HT-29 (cell line): ENCODE measurements around the gene ACD. TPM values are rescaled to one million over a fixed set of nuclear protein-coding genes. Genes with fewer than 3 reads are reported as not detected.
A peak's percentile ranks its signal among the peaks of the same experiment; 100 is the strongest.

Experiments used
- DNase-seq: peaks from one replicate; pipeline ENCODE4 v3.0.0-alpha.2; 2015; ENCODE audit warnings: low spot score
- total RNA-seq: library from RNA; depleted of rRNA; stranded (reverse); fragments of >200 nt; shearing (Covaris generic); gene quantifications from 2 replicates; pipeline ENCODE4 v1.2.3, GENCODE V29; 2014

The ACD gene
- total RNA-seq, 1 experiment from 2014 or later, result 79.6 TPM

- no peak for DNase-seq
Measured at GRCh38 chr16:67675999-67676398, 15.9 kb upstream of the ACD start.

- DNase-seq, result no peak
Measured at GRCh38 chr16:67675579-67675935, 15.5 kb upstream of the ACD start.

- peak; percentile 86 for DNase-seq
Measured at GRCh38 chr16:67674851-67675578, 15.0 kb upstream of the ACD start.

GRCh38 chr16:67673712-67674580 lies 13.9 kb upstream of the ACD start:
- DNase-seq, result peak; percentile 82

GRCh38 chr16:67672739-67673662 lies 12.9 kb upstream of the ACD start:
- peak; percentile 90 for DNase-seq

- no peak for DNase-seq
Measured at GRCh38 chr16:67672306-67672705, 12.2 kb upstream of the ACD start.

- no peak for DNase-seq
Measured at GRCh38 chr16:67669499-67670101, 9.5 kb upstream of the ACD start.

- no peak for DNase-seq
Measured at GRCh38 chr16:67668495-67669157, 8.6 kb upstream of the ACD start.

- peak; percentile 97 for DNase-seq
Measured at GRCh38 chr16:67667817-67668494, 7.9 kb upstream of the ACD start.

GRCh38 chr16:67667453-67667816 lies 7.4 kb upstream of the ACD start:
- DNase-seq, result no peak

- DNase-seq, result peak; percentile 68
Measured at GRCh38 chr16:67666559-67667452, 6.7 kb upstream of the ACD start, which contains the start of the genes C16orf86 and ENKD1. Gene C16orf86, plus strand, starts transcription at chr16:67666814. Its CDS starts 157 bp downstream, at chr16:67666971. Gene ENKD1, minus strand, starts transcription at chr16:67666750. Its CDS starts 308 bp downstream, at chr16:67666442.

GRCh38 chr16:67666032-67666551 lies 6.0 kb upstream of the ACD start:
- DNase-seq, result peak; percentile 36

- no peak for DNase-seq
Measured at GRCh38 chr16:67665598-67665997, 5.5 kb upstream of the ACD start.

- no peak for DNase-seq
Measured at GRCh38 chr16:67664871-67665270, 4.8 kb upstream of the ACD start.

- no peak for DNase-seq
Measured at GRCh38 chr16:67664258-67664657, 4.2 kb upstream of the ACD start.

GRCh38 chr16:67663877-67664222 lies 3.8 kb upstream of the ACD start:
- DNase-seq, result no peak

GRCh38 chr16:67663151-67663876 lies 3.3 kb upstream of the ACD start:
- peak; percentile 38 for DNase-seq

- DNase-seq, result no peak
Measured at GRCh38 chr16:67662653-67663010, 2.6 kb upstream of the ACD start.
